Kidney capillary endothelial cell (primary cell): ENCODE results near the gene NR6A1.

Source experiments
- DNase-seq: peaks from one replicate; pipeline ENCODE4 v3.0.0-alpha.2; 2018; ENCODE audit warnings: low spot score

NR6A1 gene

DNA sequence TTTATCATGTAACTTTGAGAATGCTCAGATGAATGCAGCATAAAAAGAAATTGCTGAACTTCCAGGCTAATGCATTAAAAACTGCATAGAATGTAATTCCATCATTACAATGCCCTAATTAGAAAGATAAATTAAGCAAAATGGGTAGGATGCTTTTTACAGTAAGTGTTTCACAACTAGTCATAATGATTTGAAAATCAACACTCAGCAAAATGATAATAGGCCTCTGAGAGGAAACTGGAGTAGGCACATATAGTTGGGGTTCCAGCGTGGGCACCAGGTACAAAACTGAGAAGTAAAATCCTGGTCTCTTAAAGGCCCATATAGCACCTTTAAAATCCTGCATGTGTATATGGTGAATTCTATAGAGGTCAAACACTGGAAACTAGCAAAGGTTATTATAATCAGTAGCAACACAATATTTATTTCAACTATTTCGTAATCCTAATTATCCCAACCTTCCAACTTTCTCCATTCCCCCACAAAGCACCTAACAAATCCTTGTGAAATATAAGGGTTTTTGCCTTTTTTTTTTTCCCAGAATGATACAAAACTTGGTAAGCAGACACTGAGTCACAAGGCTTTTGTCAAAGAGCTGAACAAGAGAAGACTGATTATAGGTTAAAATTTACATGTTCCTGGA lies 155.9 kb downstream of the NR6A1 start:
- no peak for DNase-seq

DNA sequence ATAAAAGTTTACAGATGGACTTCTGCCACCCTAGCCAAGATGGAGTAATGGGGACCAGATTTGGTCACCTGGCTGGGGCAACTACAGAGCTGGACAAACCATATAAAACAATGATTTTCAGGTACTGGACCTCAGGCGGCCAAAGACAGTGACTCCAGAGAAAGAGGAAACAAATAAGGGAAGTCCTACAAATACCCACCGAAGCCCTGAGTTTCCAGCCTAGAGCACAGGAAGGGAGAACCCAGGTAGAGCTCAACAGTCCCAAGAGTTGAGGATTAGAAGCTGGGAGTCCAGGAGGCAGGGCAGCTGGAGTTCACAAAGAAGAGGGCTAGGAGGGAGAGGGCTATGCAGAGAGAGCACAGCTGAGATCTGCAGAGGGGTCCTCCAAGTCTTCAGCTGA lies 157.3 kb downstream of the NR6A1 start:
- DNase-seq = no peak

GRCh38 chr9:124611106-124611505 lies 160.0 kb downstream of the NR6A1 start:
- no peak for DNase-seq

GRCh38 chr9:124606027-124606426 lies 165.1 kb downstream of the NR6A1 start:
- DNase-seq = no peak

- DNase-seq = no peak
Observed at GRCh38 chr9:124605258-124605657, 165.9 kb downstream of the NR6A1 start.

- no peak for DNase-seq
Observed at GRCh38 chr9:124602632-124603031, 168.5 kb downstream of the NR6A1 start.

- DNase-seq = no peak
Observed at GRCh38 chr9:124602204-124602603, 168.9 kb downstream of the NR6A1 start.

DNA sequence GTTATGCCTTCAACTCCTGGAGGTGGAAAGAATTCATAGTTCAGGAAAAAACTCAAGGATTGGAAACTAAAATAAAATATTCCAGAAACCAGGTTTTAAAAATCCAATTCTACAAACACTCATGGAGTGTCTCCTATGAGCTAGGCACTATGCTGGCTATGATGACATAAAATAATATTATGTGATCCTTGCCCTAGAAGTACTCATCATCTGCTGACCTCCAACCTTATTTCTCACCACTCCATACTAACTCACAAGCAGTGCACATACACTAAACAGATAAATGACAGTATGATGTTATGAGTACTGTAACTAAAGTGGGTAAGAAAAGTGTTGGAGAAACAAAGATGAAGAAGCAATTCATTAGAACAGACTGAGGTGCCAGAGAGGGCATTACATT lies 170.7 kb downstream of the NR6A1 start:
- DNase-seq = no peak

- no peak for DNase-seq
Observed at GRCh38 chr9:124599121-124599795, 171.9 kb downstream of the NR6A1 start.

GRCh38 chr9:124598048-124598447 lies 173.1 kb downstream of the NR6A1 start:
- no peak for DNase-seq

DNA sequence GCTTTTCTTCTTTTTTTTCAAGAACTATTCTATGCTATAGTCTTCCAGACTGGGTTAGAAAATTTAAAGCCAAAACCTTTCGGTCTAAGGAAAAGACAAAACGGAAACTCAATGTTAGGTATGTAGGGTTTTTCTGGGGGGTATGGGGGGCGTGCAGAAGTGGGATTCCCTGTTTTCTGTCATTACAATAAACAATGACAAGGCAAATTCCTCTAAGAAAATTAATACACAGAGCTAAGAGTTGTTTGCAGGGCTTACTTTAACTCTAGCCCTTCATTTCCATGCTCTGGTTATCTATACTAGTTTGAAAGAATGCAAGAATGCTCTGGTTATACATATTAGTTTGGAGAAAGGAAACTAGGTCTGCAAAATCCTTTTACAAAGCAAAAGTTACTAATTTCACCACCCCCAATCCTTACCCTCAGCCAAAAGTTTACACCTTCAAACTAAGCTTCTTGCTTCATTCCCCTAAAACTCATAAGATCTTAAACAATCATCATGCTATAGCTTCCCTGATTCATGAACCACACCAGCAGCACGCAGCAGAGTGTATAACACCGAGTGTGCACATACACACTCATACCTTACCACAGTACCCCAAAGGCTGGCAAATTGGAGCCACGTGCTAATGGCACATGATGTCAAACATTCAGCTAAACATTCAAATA lies 174.8 kb downstream of the NR6A1 start:
- DNase-seq = no peak

- no peak for DNase-seq
Observed at GRCh38 chr9:124595743-124596142, 175.4 kb downstream of the NR6A1 start.

DNA sequence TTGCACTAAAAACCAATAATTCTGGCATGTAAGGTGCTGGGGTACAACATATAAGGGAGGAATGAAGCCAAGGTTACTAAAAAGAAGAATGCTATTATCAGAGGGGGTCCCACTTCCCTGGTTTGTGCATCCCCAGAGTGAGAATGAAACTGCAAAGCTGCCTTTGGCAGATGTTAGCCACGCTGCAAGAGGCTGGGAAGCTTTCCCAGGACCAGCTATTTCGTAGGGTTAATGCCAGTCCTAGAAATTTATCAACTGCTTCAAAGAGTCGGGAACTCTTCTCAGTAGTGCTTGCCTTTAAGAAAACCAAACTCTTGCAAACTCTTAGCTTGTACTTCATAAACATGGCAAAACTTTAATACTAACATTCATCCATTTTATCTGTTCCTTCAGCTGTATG lies 176.4 kb downstream of the NR6A1 start:
- DNase-seq = no peak

GRCh38 chr9:124594225-124594624 lies 176.9 kb downstream of the NR6A1 start:
- no peak for DNase-seq

DNA sequence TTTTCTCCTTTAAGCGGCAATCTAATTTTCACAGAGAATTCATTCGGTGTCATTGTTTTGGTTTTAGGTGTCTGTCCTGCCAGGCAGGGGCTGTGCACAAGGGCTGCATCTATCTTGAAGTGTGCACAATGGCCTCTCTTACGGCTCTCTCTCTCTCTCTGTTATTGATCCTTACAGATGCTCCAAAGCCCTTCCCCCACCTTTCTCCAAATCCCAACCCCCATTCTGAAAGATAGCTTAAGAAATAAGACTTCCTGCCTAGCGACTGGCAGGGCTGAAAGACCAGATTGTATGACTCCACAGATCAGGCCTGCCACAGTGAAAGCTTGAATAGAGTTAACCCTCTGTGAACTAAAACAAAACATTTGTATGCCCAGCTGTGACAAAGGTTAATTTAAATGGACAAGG lies 177.5 kb downstream of the NR6A1 start:
- DNase-seq = no peak

DNA sequence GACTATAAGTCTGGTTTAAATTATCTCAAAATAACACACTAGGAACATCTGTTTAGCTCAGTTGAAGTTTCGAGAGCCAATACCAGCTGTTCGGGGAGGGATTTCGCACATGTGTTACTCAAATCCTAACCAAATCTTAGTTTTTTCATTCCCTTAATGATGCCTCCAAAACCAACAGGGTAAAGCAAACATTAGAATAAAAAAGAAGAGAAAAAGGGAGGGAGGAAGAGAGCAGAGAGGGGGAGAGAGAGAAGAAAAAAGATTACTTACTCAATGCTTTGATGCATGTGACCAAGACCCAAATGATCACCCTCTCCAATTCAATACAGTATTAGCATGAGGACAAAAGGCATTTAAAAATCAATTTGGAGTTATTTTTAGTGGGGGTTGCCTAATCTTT lies 177.9 kb downstream of the NR6A1 start:
- DNase-seq = no peak

DNA sequence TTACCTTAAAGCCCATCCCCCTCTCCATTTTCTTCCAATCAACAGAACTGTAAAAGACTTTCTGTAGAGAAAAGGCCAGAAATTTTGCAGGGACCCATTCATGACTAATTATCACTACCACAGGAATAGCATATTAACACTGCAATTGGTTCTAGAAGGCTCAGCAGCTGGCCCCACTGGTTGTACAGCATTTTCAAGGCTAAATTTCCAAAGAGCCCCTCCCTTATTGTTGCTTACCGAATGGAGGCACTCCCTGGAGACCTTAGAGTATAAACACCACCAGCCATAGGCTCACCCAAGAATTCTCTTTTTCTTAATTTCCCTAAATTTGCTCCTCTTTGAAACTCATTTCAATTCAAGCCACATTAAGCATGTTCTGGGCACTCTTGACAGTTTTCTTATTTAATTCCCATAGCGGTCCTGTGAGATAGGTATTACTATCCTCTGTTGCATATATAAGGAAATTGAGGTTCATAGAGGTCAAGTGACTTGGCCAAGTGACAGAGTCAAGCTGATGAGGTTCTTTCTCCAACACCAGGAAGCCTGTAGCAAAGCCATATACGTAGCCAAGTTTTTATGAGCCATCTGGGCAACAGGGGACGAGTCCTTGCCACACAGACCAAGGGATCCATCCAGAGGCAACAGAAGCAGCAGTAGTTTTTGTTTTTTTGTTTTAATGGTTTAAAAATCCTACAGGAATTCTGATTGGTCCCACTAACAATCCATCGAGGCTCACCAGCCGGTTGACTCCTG lies 180.0 kb downstream of the NR6A1 start:
- DNase-seq = no peak

- DNase-seq = no peak
Observed at GRCh38 chr9:124584631-124585030, 186.5 kb downstream of the NR6A1 start.

DNA sequence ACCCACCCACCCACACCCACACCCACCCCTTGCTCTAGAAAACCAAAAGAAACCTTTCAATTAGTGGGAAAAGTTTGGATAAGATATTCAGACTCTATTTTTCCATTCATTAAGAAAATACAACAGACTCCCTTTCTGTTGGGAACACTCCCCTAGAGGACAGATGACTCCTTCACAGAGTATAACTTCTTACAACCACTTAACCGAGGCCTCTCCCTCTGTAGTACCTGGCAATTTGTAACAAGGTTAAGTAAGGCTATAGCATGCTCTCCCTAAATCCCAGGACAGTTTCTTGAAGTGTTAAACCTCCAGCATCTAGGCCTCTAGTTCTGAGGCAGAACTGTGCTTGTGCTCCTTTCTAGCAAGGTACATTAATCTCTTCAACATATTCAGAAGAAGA lies 188.0 kb downstream of the NR6A1 start:
- no peak for DNase-seq

- DNase-seq = no peak
Observed at GRCh38 chr9:124580186-124580585, 190.9 kb downstream of the NR6A1 start.

DNA sequence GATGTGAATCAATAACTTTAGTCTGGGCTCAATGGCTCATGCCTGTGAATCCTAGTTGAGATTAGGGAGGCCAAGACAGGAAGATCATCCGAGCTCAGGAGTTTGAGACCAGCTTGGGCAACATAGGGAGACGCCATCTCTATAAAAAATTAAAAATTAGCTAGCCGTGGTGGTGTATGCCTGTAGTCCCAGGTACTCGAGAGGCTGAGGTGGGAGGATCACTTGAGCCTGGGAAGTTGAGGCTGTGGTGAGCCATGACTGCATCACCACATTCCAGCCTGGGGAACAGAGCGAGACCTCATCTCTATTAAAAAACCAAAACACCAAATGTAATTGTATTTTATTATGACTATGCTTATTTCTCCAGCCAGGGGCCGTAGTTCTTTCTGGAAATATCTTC lies 194.4 kb downstream of the NR6A1 start:
- DNase-seq = no peak

- peak; percentile 78 for DNase-seq
Observed at GRCh38 chr9:124574534-124575375, 196.4 kb downstream of the NR6A1 start.
